WI38 (cell line): Measurements from ENCODE around the gene THUMPD2.

Experiments
- H3K4me3 ChIP-seq: 2 replicates; pipeline ENCODE4 v1.5.1; 2011; ENCODE audit warnings: low read depth, mild to moderate bottlenecking, control low read depth, low read length
- TF ChIP-seq, protein P1 (sequence below): IDR thresholded peaks from 2 replicates; pipeline ENCODE4 v1.5.1; 2012; ENCODE audit warnings: low read depth, mild to moderate bottlenecking, control low read depth, low read length

THUMPD2 gene

DNA sequence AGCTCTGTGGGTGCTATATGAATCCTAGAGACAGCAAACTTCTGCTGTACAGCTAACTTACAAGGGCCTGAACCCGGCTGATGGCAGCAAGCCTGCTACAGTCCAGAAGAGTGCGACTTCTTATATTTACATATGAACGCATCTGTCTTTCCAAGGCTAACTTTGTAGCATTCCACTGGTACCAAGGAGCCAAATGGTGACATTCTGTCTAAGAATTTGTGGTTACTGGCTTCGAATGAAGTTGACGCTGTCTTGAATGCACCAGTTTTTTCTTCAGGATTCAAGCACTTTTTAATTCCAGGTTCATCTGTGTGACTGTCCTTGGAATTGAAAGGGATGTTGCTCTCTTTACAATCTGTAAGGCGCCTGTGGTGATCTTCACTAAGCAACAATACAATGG lies 42.4 kb downstream of the THUMPD2 start:
- TF ChIP-seq, protein P1, sequence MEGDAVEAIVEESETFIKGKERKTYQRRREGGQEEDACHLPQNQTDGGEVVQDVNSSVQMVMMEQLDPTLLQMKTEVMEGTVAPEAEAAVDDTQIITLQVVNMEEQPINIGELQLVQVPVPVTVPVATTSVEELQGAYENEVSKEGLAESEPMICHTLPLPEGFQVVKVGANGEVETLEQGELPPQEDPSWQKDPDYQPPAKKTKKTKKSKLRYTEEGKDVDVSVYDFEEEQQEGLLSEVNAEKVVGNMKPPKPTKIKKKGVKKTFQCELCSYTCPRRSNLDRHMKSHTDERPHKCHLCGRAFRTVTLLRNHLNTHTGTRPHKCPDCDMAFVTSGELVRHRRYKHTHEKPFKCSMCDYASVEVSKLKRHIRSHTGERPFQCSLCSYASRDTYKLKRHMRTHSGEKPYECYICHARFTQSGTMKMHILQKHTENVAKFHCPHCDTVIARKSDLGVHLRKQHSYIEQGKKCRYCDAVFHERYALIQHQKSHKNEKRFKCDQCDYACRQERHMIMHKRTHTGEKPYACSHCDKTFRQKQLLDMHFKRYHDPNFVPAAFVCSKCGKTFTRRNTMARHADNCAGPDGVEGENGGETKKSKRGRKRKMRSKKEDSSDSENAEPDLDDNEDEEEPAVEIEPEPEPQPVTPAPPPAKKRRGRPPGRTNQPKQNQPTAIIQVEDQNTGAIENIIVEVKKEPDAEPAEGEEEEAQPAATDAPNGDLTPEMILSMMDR = no peak
- 0 out of 2 replicates have a peak overlapping the region, but pooled peaks have one; percentile 13 for H3K4me3 ChIP-seq

DNA sequence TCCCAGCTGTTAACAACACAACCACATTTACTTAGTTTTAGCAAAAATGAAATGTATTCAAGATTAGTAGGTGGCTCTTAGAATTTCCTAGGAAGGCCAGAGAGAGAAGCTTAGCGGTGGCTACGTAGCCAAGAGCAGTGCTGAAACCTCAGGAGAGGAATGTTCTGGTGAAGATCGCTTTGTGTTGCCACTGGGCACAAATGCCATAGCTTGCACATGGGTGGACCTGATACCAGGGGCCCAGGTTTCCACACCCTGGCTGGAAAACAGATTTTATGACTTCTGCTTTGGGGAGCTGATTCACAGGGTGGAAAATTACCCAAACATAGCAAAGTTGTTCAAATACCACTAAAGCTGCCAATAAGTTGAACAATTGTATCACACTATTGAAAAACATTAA lies 43.4 kb downstream of the THUMPD2 start:
- no peak overlapping the region for H3K4me3 ChIP-seq
- TF ChIP-seq, protein P1 = no peak

DNA sequence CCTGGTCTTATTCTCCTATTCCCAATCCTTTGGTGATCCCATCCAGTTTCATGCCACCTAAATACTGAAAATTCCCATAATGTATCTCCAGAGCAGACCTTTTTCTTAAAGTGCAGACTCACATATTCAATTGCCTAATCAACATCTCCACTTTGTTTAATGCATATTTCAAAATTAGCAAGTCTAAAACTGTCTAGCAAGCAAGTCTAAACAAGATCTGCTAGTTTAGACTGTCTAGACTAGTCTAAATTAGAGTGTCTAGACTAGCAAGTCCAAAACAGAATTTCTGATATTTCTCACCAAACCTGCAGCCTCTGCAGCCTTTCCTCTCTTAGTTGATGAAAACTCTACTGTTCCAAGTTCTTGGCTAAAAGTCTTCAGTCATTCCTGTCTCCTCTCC lies 44.6 kb downstream of the THUMPD2 start:
- TF ChIP-seq, protein P1 = no peak
- no peak overlapping the region for H3K4me3 ChIP-seq

DNA sequence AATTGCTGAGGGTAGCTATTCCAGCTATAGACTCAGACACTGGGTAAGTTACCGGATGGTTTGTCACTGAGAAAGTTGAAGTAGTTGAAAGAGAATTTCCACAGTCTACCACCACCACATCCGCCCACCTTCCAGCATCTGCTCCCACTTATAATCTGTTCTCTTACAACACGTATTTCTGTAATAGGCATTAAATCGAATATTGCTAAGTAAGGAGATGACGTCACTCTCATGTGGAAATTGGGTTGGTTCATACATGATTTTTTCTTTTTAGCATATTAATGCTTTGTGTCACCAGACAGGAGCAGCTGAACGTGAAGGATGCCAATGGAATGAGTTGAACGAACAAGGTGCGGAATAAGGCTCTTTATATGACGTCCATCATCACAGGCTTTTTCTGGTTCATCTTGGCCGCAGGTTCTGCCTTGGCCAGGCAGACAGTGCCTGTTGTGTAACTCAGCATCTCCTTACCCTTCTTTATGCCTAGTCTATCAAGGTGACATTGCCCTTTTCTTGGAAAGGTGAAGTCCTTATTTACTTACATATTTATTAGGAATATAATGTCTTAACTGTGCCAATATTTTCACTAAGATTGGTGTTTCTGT lies 45.9 kb downstream of the THUMPD2 start:
- no peak overlapping the region for H3K4me3 ChIP-seq
- TF ChIP-seq, protein P1 = no peak

DNA sequence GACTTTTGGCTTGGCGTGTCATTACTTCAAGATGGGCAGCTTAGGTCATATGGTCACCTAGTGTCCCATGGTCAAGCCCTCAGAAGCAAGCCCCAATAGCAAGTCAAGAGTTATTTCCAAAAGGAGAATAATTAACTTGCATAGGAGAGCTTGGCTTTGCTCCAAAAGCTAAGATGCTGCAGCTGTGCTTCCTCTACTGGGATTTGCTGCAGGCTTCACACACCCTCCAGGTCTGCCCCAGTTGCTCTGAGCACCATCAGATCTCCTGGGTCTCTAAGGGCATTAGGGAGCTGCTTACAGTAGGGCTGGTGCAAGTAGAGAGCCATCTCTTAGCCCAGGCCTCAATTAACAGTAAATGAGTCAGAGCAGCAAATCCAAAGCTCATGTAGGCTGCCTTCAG lies 46.6 kb downstream of the THUMPD2 start:
- TF ChIP-seq, protein P1 = no peak
- H3K4me3 ChIP-seq = no peak overlapping the region

DNA sequence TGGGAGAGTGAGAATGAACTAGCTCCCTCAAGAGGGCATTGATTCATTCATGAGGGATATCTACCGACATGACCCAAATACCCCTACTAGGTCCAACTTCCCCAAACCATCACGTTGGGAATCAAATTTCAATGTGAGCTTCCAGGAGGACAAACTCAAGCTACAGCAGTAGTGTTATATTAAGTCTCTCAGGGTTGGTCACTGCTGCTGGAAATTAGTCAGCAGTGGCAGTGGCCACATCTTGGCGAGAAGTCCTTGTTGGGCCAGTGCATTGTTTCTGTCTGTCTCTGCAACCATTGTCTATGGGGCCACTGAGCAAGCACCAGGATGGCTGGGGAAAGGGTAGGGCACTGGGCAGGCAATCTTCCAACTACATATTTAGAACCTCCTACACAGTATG lies 47.5 kb downstream of the THUMPD2 start:
- H3K4me3 ChIP-seq = no peak overlapping the region
- TF ChIP-seq, protein P1 = no peak

DNA sequence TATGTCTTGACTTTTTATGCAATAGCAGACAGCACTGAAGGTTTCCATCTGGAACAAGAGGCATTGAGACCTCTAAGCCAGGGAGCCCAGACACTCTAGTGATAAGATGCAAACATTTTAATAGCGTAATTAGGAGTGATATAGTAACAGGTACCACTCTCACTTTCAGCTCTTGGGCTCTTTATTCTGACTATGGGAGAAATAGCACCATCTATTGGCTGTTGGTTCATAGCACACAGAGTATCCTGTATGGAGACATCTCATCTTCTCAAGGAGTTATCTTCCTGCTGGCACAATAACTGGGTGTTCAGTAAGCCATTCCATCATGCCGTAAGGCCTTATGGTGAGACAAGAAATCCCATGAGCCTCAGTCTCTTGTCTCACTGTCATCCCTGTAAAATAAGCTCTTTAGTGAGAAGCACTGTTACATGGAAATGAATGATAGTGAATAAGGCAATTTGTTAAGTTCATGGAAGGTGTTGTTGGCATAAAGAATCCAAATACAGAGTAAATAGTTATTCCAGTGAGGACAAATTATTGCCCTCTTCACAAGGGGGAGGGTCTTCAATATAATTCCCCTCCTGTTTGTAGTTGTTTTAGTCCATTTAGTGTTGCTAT lies 48.3 kb downstream of the THUMPD2 start:
- TF ChIP-seq, protein P1 = peak; percentile 47; the same call in 1 of the 2 replicates
- no peak overlapping the region for H3K4me3 ChIP-seq
